Natural killer cell (primary cell): ENCODE measurements around the gene CEBPZ. TPM values are rescaled to one million over a fixed set of nuclear protein-coding genes. Genes with fewer than 3 reads are reported as not detected.
"Not testable (repeated sequence)": the region's sequence is repeated elsewhere in the genome, so short reads cannot be mapped to it uniquely, and the experiment has no call there.

Source experiments
- ATAC-seq, 3 donors: fragments of 150-1000 bp in 2 of 3; fragments of 200-7000 bp in 1 of 3; cut with Tn5 transposase; 1 replicate in 1 of 3; 2 replicates in 2 of 3; pipeline ENCODE4 v1.10.0; 2021; ENCODE audit warnings: mild to moderate bottlenecking in 2 of 3, moderate library complexity in 2 of 3
- DNase-seq, 2 donors: peaks; one replicate each; pipeline versions ENCODE4 v3.0.0 to v3.0.0-alpha.2; 2013 to 2021; ENCODE audit warnings: mixed read lengths in 1 of 2
- H3K27ac ChIP-seq: one replicate; pipeline ENCODE4 v1.5.1; 2013; ENCODE audit warnings: mild to moderate bottlenecking, low read length
- H3K27me3 ChIP-seq: one replicate; pipeline ENCODE4 v1.6.1; 2013; ENCODE audit warnings: low read length; ENCODE audit not compliant: control insufficient read depth, insufficient read depth
- H3K36me3 ChIP-seq: one replicate; pipeline ENCODE4 v1.6.1; 2013; ENCODE audit warnings: low read length; ENCODE audit not compliant: control insufficient read depth, insufficient read depth
- H3K4me1 ChIP-seq: one replicate; pipeline ENCODE4 v1.6.1; 2013; ENCODE audit warnings: low read length; ENCODE audit not compliant: control insufficient read depth, insufficient read depth
- H3K4me3 ChIP-seq: one replicate; pipeline ENCODE4 v1.5.1; 2013; ENCODE audit warnings: low read length
- H3K9me3 ChIP-seq: one replicate; pipeline ENCODE4 v1.6.1; 2013; ENCODE audit warnings: low read length; ENCODE audit not compliant: control insufficient read depth, insufficient read depth
- H3K27ac Mint-ChIP-seq, 2 donors: one replicate each; pipeline ENCODE4 v1.8.0; 2022; ENCODE audit warnings: mild to moderate bottlenecking in 2 of 2, mixed read lengths in 2 of 2, moderate library complexity in 1 of 2
- H3K27me3 Mint-ChIP-seq, 2 donors: one replicate each; pipeline ENCODE4 v1.8.0; 2022; ENCODE audit warnings: low read depth in 2 of 2, mixed read lengths in 2 of 2
- H3K36me3 Mint-ChIP-seq: one replicate; pipeline ENCODE4 v1.8.0; 2022; ENCODE audit warnings: mixed read lengths
- H3K4me1 Mint-ChIP-seq, 2 donors: one replicate each; pipeline ENCODE4 v1.8.0; 2022; ENCODE audit warnings: mixed read lengths in 2 of 2
- H3K4me3 Mint-ChIP-seq: one replicate; pipeline ENCODE4 v1.8.0; 2022; ENCODE audit warnings: mild to moderate bottlenecking, moderate library complexity, mixed read lengths
- H3K9me3 Mint-ChIP-seq, 2 donors: one replicate each; pipeline ENCODE4 v1.8.0; 2022; ENCODE audit warnings: mixed read lengths in 2 of 2
- CTCF ChIP-seq: fragments of 200-600 bp; IDR thresholded peaks from one replicate; pipeline ENCODE4 v1.8.0; 2022; ENCODE audit warnings: antibody characterized with exemption
- WGBS: methylation state at CpG from one replicate; pipeline ENCODE4 v1.1.7; 2013; ENCODE audit warnings: missing lambda C conversion rate; ENCODE audit not compliant: insufficient coverage; 5-methylcytosine and 5-hydroxymethylcytosine counted together
- intact Hi-C: fragments of 100-400 bp; cut with micrococcal nuclease; formaldehyde crosslinking; loops from one replicate; pipeline ENCODE4 v1.14.2; 2022
- total RNA-seq, 4 donors: library from RNA; stranded (reverse); fragments of 120-200 nt in 1 of 4; gene quantifications; one replicate each; pipeline versions ENCODE4 v1.2.3 to v1.2.4, GENCODE V29; 2013 to 2022

CEBPZ gene
- total RNA-seq, 3 donors from 2014 or later (not counting 1 experiment from before 2014, with no cell fraction given), result 51.0 to 58.1 (median 54.5) TPM

GRCh38 chr2:37226863-37227262 is 4.5 kb downstream of the CEBPZ start:
- peaks cover 29% of the 10 kb centered on the region for H3K36me3 ChIP-seq
- DNase-seq (no peak), ATAC-seq (no peak)
- no peak for TF ChIP-seq CTCF
- WGBS, result 100% methylated on average over 3 of the region's 4 CpGs
- Mint-ChIP-seq H3K9me3 (no peaks in the 10 kb centered on the region), H3K27ac (no peak overlapping the region), H3K4me1 (peaks cover 31 to 33% of the 10 kb centered on the region in 2 donors), H3K36me3 (peaks cover 12% of the 10 kb centered on the region), H3K4me3 (no peak overlapping the region), H3K27me3 (no peaks in the 10 kb centered on the region)
- intact Hi-C loops, result no loop called here
- H3K9me3 ChIP-seq, result no peaks in the 10 kb centered on the region
- H3K4me1 ChIP-seq, result peaks cover 12% of the 10 kb centered on the region
- H3K27ac ChIP-seq, result no peak overlapping the region
- H3K4me3 ChIP-seq, result no peak overlapping the region
- H3K27me3 ChIP-seq, result no peaks in the 10 kb centered on the region

DNA sequence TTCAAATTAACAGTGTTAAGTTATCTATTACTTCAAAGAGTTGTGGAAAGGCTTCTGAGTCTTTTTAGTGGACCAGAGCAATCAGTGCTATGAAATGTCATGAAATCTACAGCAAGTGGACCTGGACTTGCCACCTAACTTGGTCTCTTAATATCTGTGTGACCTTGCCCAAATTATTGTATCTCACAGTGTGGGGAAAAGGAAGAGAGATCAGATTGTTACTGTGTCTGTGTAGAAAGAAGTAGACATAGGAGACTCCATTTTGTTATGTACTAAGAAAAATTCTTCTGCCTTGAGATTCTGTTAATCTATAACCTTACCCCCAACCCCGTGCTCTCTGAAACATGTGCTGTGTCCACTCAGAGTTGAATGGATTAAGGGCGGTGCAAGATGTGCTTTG is 6.3 kb downstream of the CEBPZ start:
- peaks cover 31 to 33% of the 10 kb centered on the region in 2 donors for H3K4me1 Mint-ChIP-seq
- no CpG with 5 or more reads among the region's 2 CpGs for WGBS
- H3K36me3 Mint-ChIP-seq, result peaks cover 12% of the 10 kb centered on the region
- H3K4me3 ChIP-seq, H3K4me3 Mint-ChIP-seq, H3K9me3 Mint-ChIP-seq, H3K4me1 ChIP-seq, DNase-seq, ATAC-seq, H3K27me3 Mint-ChIP-seq, H3K27ac ChIP-seq, H3K9me3 ChIP-seq, intact Hi-C loops, H3K27me3 ChIP-seq: not testable (repeated sequence)
- peak overlapping the region in 1 of 2 donors; percentile 5 for H3K27ac Mint-ChIP-seq
- H3K36me3 ChIP-seq, result peaks cover 46% of the 10 kb centered on the region

GRCh38 chr2:37224063-37224462 is 7.3 kb downstream of the CEBPZ start:
- H3K27ac Mint-ChIP-seq, result no peak overlapping the region
- H3K36me3 Mint-ChIP-seq, result peaks cover 12% of the 10 kb centered on the region

GRCh38 chr2:37223131-37223530 is 8.3 kb downstream of the CEBPZ start:
- ATAC-seq, result no peak
- intact Hi-C loops, result no loop called here
- Mint-ChIP-seq H3K4me1 (peaks cover 25 to 27% of the 10 kb centered on the region in 2 donors), H3K9me3 (no peaks in the 10 kb centered on the region), H3K36me3 (peaks cover 12% of the 10 kb centered on the region), H3K4me3 (no peak overlapping the region), H3K27me3 (no peaks in the 10 kb centered on the region), H3K27ac (peak overlapping the region; percentile 4 to 45)
- H3K27ac ChIP-seq, result no peak overlapping the region
- H3K36me3 ChIP-seq, result peaks cover 55% of the 10 kb centered on the region
- 98% methylated on average over 4 of the region's 4 CpGs for WGBS
- no peaks in the 10 kb centered on the region for H3K9me3 ChIP-seq
- DNase-seq, result no peak
- H3K27me3 ChIP-seq, result no peaks in the 10 kb centered on the region
- H3K4me3 ChIP-seq, result no peak overlapping the region
- no peaks in the 10 kb centered on the region for H3K4me1 ChIP-seq
- no peak for TF ChIP-seq CTCF

More at GRCh38 chr2:37224063-37224462, 7.3 kb downstream of the CEBPZ start:
- Histone ChIP-seq H3K27ac (no peak overlapping the region), H3K4me1 (no peaks in the 10 kb centered on the region), H3K27me3 (no peaks in the 10 kb centered on the region), H3K36me3 (peaks cover 53% of the 10 kb centered on the region), H3K9me3 (no peaks in the 10 kb centered on the region), H3K4me3 (no peak overlapping the region)
- Mint-ChIP-seq H3K27me3 (no peaks in the 10 kb centered on the region), H3K4me1 (peaks cover 26 to 28% of the 10 kb centered on the region in 2 donors), H3K4me3 (no peak overlapping the region), H3K9me3 (no peaks in the 10 kb centered on the region)
- no peak for TF ChIP-seq CTCF
- WGBS, result 96% methylated on average over 1 of the region's 1 CpG
- intact Hi-C loops, result no loop called here
- DNase-seq (no peak), ATAC-seq (no peak)
